B cell (primary cell): ENCODE measurements around the gene IWS1.

Source experiments
- CTCF ChIP-seq: fragments of 200-600 bp; IDR thresholded peaks from one replicate; pipeline ENCODE4 v1.8.0; 2022; ENCODE audit warnings: antibody characterized with exemption, mild to moderate bottlenecking
- EZH2 ChIP-seq: IDR thresholded peaks from 2 replicates; pipeline ENCODE4 v1.6.1; 2012; ENCODE audit warnings: borderline replicate concordance, low read depth, mild to moderate bottlenecking, moderate library complexity, low read length; ENCODE audit not compliant: insufficient read depth, poor library complexity, severe bottlenecking

- TF ChIP-seq CTCF (no peak), EZH2 (no peak)
Observed at GRCh38 chr2:127514485-127514884, 11.8 kb downstream of the IWS1 start.
